HCEC 1CT (cell line): ENCODE data around the gene DBT.
A peak's percentile ranks its signal among the peaks of the same experiment; 100 is the strongest.
"Not testable (repeated sequence)": the region's sequence is repeated elsewhere in the genome, so short reads cannot be mapped to it uniquely, and the experiment has no call there.

Source experiments
- DNase-seq: peaks from one replicate; pipeline ENCODE4 v3.0.0-alpha.2; 2017

The DBT gene

GRCh38 chr1:100249537-100250257 is at the start of gene DBT:
TSS of gene DBT (minus strand) at chr1:100249834. CDS start at chr1:100249820, 14 bp downstream.
- peak; percentile 94 for DNase-seq

- no peak for DNase-seq
Measured at GRCh38 chr1:100298512-100298911, 48.9 kb upstream of the DBT start.

GRCh38 chr1:100296997-100297396 is 47.4 kb upstream of the DBT start:
- not testable (repeated sequence) for DNase-seq

- DNase-seq: no peak
Measured at GRCh38 chr1:100296140-100296539, 46.5 kb upstream of the DBT start.

- DNase-seq: no peak
Measured at GRCh38 chr1:100292711-100293110, 43.1 kb upstream of the DBT start.

GRCh38 chr1:100290291-100290690 is 40.7 kb upstream of the DBT start:
- DNase-seq: no peak

- no peak for DNase-seq
Measured at GRCh38 chr1:100287162-100287561, 37.5 kb upstream of the DBT start.

GRCh38 chr1:100284591-100284990 is 35.0 kb upstream of the DBT start:
- DNase-seq: no peak

GRCh38 chr1:100279954-100280682 is 30.5 kb upstream of the DBT start:
- DNase-seq: no peak

- no peak for DNase-seq
Measured at GRCh38 chr1:100279358-100279923, 29.8 kb upstream of the DBT start.

- DNase-seq: peak; percentile 3
Measured at GRCh38 chr1:100277866-100278265, 28.2 kb upstream of the DBT start.

GRCh38 chr1:100268202-100268601 is 18.6 kb upstream of the DBT start:
- DNase-seq: no peak

- DNase-seq: no peak
Measured at GRCh38 chr1:100267284-100267683, 17.6 kb upstream of the DBT start.

- DNase-seq: no peak
Measured at GRCh38 chr1:100266741-100267140, 17.1 kb upstream of the DBT start.

- DNase-seq: peak; percentile 94
Measured at GRCh38 chr1:100265931-100266740, 16.5 kb upstream of the DBT start, which contains the start of gene RTCA. TSS of gene RTCA (plus strand) at chr1:100266216. CDS start at chr1:100266376, 160 bp downstream.

GRCh38 chr1:100265562-100265930 is 15.9 kb upstream of the DBT start:
- DNase-seq: peak; percentile 37

GRCh38 chr1:100264081-100264480 is 14.4 kb upstream of the DBT start:
- not testable (repeated sequence) for DNase-seq

GRCh38 chr1:100261686-100262085 is 12.1 kb upstream of the DBT start:
- no peak for DNase-seq

GRCh38 chr1:100258427-100258826 is 8.8 kb upstream of the DBT start:
- not testable (repeated sequence) for DNase-seq

GRCh38 chr1:100256273-100256672 is 6.6 kb upstream of the DBT start:
- DNase-seq: not testable (repeated sequence)

- DNase-seq: no peak
Measured at GRCh38 chr1:100253552-100253951, 3.9 kb upstream of the DBT start.

- no peak for DNase-seq
Measured at GRCh38 chr1:100252901-100253300, 3.3 kb upstream of the DBT start.

- DNase-seq: no peak
Measured at GRCh38 chr1:100250807-100251206, 1.2 kb upstream of the DBT start.
